GM10266 (cell line): Measurements from ENCODE around the gene ORM1.

ENCODE experiments used
- DNase-seq: peaks from one replicate; pipeline ENCODE4 v3.0.0; 2012; ENCODE audit errors: extremely low spot score
- CTCF ChIP-seq: IDR thresholded peaks from 2 replicates; pipeline ENCODE4 v1.5.1; 2012; ENCODE audit warnings: mild to moderate bottlenecking, low read depth; ENCODE audit not compliant: control insufficient read depth, insufficient read depth; ENCODE audit errors: missing control alignments

Gene ORM1

GRCh38 chr9:114311571-114312512, 11.1 kb upstream of the ORM1 start:
- no peak for DNase-seq
- no peak for TF ChIP-seq CTCF

- no peak for DNase-seq
- no peak for TF ChIP-seq CTCF
These were observed 10.4 kb upstream of the ORM1 start for GRCh38 chr9:114312513-114312875.

- DNase-seq = no peak
- TF ChIP-seq CTCF = no peak
These were observed 9.7 kb upstream of the ORM1 start for GRCh38 chr9:114313186-114313585.

DNA sequence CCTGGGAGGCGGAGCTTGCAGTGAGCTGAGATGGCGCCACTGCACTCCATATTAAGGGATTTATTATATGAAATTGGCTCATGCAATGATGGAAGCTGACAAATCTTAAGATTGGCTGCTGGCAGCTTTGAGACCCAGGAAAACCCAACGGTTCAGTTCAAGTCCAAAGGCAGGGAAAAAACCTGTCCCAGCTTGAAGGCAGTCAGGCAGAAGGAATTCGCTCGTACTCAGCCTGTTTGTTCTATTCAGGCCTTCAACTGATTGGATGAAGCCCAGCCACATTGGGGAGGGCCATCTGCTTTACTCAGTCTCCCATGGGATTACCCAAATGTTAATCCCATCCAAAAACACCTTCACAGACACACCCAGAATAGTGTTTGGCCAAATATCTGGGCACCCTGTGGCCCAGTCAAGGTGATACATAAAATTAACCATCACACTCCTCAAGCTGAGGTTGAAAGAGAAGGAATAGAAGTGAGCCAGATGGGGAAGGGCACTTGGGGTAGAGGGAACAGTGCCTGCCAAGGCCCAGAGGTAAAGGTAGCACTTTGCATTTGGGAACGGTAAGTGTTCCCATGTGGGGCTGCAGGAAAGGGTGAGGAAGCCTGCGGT, 8.5 kb upstream of the ORM1 start:
- DNase-seq = no peak
- no peak for TF ChIP-seq CTCF

DNA sequence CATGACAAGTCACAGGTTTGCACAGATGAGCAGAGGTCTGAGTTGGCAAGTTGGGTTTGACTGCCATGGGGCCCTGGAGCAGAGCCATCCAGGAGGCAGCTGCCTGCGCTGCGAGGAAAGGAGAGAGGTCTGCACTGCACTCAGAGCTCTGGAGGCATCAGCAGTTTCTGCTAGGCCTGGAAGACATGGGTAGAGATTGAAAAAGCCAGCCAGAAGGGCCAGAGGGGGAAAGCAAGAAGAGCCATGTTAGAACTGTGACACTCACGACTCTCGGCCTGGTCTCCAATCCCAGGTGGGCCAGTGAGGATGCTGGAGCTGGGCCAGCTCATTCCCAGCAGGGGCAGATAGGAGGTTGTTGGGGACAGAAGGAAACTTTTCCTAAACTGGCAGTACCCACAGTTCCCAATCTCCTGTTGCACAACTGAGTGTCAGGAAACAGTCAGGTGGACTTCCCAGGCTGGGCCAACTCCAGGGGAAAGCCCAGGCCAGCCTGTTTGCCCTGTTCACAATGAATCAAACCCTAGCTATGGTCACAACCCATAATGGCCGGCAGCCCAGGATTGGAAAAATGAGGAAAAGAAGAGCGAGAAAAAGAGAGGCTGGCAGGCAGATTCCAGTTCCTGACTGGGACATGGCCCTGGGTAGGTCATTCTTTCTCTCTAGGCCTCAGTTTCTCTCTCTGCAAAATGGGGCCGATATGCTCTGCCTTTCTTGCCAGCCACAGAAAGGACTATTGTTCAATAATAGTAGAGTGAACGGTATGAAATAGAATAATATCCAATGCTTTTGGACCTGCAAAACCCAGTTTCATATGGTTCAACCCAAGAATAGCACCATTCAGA, 7.8 kb upstream of the ORM1 start:
- no peak for TF ChIP-seq CTCF
- DNase-seq = no peak

- no peak for TF ChIP-seq CTCF
- no peak for DNase-seq
These were observed 7.1 kb upstream of the ORM1 start for GRCh38 chr9:114315723-114316363.
